Activated naive CD4-positive, alpha-beta T cell treated with anti-CD3 and anti-CD28 coated beads, Interleukin-2, amount 50 U/mL, for 72 hours (primary cell): ENCODE results near the gene ABHD17C. TPM values are rescaled to one million over a fixed set of nuclear protein-coding genes. Genes with fewer than 3 reads are reported as not detected.

Source experiments
- total RNA-seq, 2 donors: library from RNA; stranded (reverse); gene quantifications; one replicate each; pipeline ENCODE4 v1.2.3, GENCODE V29; 2022

ABHD17C gene
- total RNA-seq, 2 donors from 2014 or later, result 7.2 to 7.8 TPM

Other genes starting within 250 kb of the ABHD17C start
- gene CEMIP, start 84.1 kb downstream of the ABHD17C start, total RNA-seq, result not detected